K562 (cell line): ENCODE results near the gene CIAO2A. TPM values are rescaled to one million over a fixed set of nuclear protein-coding genes. Genes with fewer than 3 reads are reported as not detected.

ENCODE experiments used
- AFF1 ChIP-seq, 2 experiments: fragments of 450-650 bp; IDR thresholded peaks; 2 replicates each; pipeline ENCODE4 v1.6.1; 2018; ENCODE audit warnings: mild to moderate bottlenecking in 2 of 2, low read depth in 1 of 2; ENCODE audit not compliant: partially characterized antibody in 2 of 2
- EP400 ChIP-seq: fragments of 450-650 bp; IDR thresholded peaks from 2 replicates; pipeline ENCODE4 v1.6.1; 2017; ENCODE audit warnings: antibody characterized with exemption, mild to moderate bottlenecking, moderate library complexity
- ERF ChIP-seq: fragments of 450-650 bp; formaldehyde crosslinking; IDR thresholded peaks from 2 replicates; pipeline ENCODE4 v1.4.0; 2020; ENCODE audit warnings: mild to moderate bottlenecking, mixed read lengths
- GTF2F1 ChIP-seq: IDR thresholded peaks from 2 replicates; pipeline ENCODE4 v1.6.1; 2011; ENCODE audit warnings: low read depth, low read length, improper control_type of control experiment
- MTF1 ChIP-seq: fragments of 250-450 bp; sonication (Bioruptor Pico); IDR thresholded peaks from 2 replicates; pipeline ENCODE4 v1.9.0; 2021; ENCODE audit warnings: moderate library complexity, mild to moderate bottlenecking, inconsistent platforms, borderline replicate concordance
- POLR2H ChIP-seq: IDR thresholded peaks from 2 replicates; pipeline ENCODE4 v1.6.1; 2016; ENCODE audit warnings: missing genetic modification characterization, low read depth, mild to moderate bottlenecking, control low read depth, missing compliant biosample characterization, moderate library complexity
- POLR3G ChIP-seq: IDR thresholded peaks from 2 replicates; pipeline ENCODE4 v1.6.1; 2011; ENCODE audit not compliant: insufficient read length, insufficient replicate concordance; ENCODE audit errors: extremely low read depth
- RBFOX2 ChIP-seq: fragments of 200-400 bp; formaldehyde crosslinking; IDR thresholded peaks from 2 replicates; pipeline ENCODE4 v1.6.1; 2017; ENCODE audit warnings: low read depth, mild to moderate bottlenecking, low read length, moderate library complexity
- RNF2 ChIP-seq: sonication (generic); IDR thresholded peaks from 2 replicates; pipeline ENCODE4 v1.6.1; 2016
- THRA ChIP-seq: fragments of 450-650 bp; IDR thresholded peaks from 2 replicates; pipeline ENCODE4 v1.6.1; 2017; ENCODE audit warnings: mild to moderate bottlenecking, moderate library complexity
- ZNF717 ChIP-seq: fragments of 250-450 bp; sonication (Bioruptor Pico); IDR thresholded peaks from 2 replicates; pipeline ENCODE4 v1.5.0; 2021
- polyA plus RNA-seq, 8 experiments: library from polyadenylated mRNA; depleted of rRNA in 4 of 8; stranded (reverse) in 5 of 8; unstranded in 3 of 8; fragments of >200 nt; fragmentation: Nextera tagmentation in 2 of 8; fragmentation: Illumina TruSeq in 1 of 8; extraction: Ambion mirVana in 2 of 8; extraction: Trizol in 1 of 8; gene quantifications; 2 replicates each; pipeline versions ENCODE4 v1.2.1 to v1.2.3, GENCODE V29; 2011 to 2014; ENCODE audit warnings: inconsistent platforms in 1 of 8, missing spikeins in 1 of 8
- total RNA-seq, 7 experiments: library from RNA; depleted of rRNA in 6 of 7; stranded (reverse); fragments of >200 nt in 6 of 7; fragmentation: Illumina TruSeq in 2 of 7; extraction: Trizol in 2 of 7; gene quantifications; 2 replicates each; pipeline versions ENCODE4 v1.2.1 to v1.2.3, GENCODE V29; 2011 to 2021; ENCODE audit warnings: low replicate concordance in 1 of 7
- TF ChIP-seq, protein P1 (sequence below), 2 experiments: IDR thresholded peaks in 1 of 2; conservative IDR thresholded peaks in 1 of 2; 2 replicates each; pipeline ENCODE4 v1.6.1; 2016; ENCODE audit warnings: low read depth in 2 of 2, mild to moderate bottlenecking in 1 of 2, missing compliant biosample characterization in 1 of 2, missing genetic modification characterization in 1 of 2, moderate library complexity in 1 of 2
- TF ChIP-seq, protein P2 (sequence below), 2 experiments: fragments of 450-650 bp in 1 of 2; sonication (generic) in 1 of 2; formaldehyde crosslinking; conservative IDR thresholded peaks; 2 replicates each; pipeline versions ENCODE4 v1.4.0 to v1.8.1; 2020 to 2022; ENCODE audit warnings: mild to moderate bottlenecking in 1 of 2, missing genetic modification reagents in 1 of 2

Gene CIAO2A
- total and polyA plus RNA-seq, 9 of the 15 experiments (the other 6 are each of a cell fraction or from before 2014, with no cell fraction given): 161 to 429 (median 313) TPM

DNA sequence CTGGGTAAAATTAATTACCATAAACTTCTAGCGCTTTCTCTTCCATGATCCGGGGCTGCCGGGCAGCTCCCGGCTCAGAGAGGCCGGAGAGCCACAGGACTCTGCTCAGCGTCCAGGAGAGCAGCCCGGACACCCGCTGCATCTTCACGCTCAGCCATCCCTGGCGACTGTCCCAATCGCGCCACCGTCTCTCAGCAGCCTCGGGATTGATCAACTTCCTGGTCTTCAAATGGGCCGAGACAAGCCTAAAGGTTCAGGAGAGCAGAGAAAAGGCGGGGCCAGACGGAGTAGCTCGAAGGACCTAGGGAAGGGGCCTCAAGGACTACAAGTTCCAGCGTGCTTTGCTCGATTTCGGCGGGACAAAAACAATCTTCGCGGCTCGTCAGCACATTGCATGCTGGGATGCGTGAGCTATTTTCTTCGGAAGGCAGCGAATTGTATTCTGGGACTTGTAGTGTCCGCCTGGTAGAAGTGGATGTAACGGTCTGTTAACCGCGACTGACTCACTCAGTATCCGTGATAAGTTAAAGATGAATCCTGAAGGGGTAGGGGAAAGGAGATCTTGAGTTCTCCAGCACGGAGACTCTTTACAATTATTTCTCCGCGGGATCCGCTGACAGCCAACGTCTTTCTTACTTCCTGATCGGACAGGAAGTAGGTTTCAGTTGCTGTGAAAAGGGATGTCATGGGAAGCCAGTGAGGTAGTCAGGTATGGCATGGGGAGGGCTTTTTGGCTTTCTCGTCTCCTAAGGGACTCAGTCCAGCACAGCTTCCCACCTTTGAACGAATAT lies at the start of gene CIAO2A (continued):
- TF ChIP-seq, protein P1, sequence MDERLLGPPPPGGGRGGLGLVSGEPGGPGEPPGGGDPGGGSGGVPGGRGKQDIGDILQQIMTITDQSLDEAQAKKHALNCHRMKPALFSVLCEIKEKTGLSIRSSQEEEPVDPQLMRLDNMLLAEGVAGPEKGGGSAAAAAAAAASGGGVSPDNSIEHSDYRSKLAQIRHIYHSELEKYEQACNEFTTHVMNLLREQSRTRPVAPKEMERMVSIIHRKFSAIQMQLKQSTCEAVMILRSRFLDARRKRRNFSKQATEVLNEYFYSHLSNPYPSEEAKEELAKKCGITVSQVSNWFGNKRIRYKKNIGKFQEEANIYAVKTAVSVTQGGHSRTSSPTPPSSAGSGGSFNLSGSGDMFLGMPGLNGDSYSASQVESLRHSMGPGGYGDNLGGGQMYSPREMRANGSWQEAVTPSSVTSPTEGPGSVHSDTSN (CRISPR knock-in tag; IDR thresholded peaks at IDR 0.05; ENCODE audit: low read depth): no peak
- TF ChIP-seq, protein P1 (tag; conservative IDR thresholded peaks at IDR 0.05; ENCODE audit: low read depth): 0 out of 2 replicates have a peak, but pooled peaks have one; percentile 40
- TF ChIP-seq RNF2 (peak; percentile 57; the same call in 1 of the 2 replicates), ERF (CRISPR knock-in tag) (no peak), THRA (no peak), GTF2F1 (peak; percentile 59; the same call in 1 of the 2 replicates), POLR2H (tag) (peak; percentile 70), ZNF717 (no peak), AFF1 (IDR thresholded peaks at IDR 0.05; ENCODE audit: low read depth in 1 of 2, partially characterized antibody in 2 of 2) (peak in 1 of 2 experiments; percentile 98), MTF1 (CRISPR knock-in tag) (no peak), RBFOX2 (peak; percentile 90), EP400 (peak; percentile 63), POLR3G (no peak)
- TF ChIP-seq, protein P2, sequence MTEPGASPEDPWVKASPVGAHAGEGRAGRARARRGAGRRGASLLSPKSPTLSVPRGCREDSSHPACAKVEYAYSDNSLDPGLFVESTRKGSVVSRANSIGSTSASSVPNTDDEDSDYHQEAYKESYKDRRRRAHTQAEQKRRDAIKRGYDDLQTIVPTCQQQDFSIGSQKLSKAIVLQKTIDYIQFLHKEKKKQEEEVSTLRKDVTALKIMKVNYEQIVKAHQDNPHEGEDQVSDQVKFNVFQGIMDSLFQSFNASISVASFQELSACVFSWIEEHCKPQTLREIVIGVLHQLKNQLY (CRISPR knock-in tag; conservative IDR thresholded peaks at IDR 0.05): no peak
